Measurements from ENCODE around the gene STRADA.
A peak's percentile ranks its signal among the peaks of the same experiment; 100 is the strongest.

Gene STRADA

DNA sequence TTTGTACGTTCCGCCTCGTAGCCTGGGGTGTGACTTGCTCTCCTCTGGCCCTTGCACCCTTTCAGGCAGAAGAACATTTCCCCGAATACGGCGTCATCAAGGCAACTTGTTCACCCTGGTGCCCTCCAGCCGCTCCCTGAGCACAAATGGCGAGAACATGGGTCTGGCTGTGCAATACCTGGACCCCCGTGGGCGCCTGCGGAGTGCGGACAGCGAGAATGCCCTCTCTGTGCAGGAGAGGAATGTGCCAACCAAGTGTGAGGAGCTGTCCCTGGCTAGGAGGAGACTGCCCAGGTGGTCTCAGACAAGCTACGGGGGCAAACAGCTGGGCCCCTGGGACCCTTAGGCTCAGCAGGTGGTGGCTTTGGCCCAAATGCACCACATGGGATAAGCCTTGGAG is 52.1 kb downstream of the STRADA start:
- no peak for DNase-seq (ENCODE audit: low spot score)
- TF ChIP-seq, protein P1, sequence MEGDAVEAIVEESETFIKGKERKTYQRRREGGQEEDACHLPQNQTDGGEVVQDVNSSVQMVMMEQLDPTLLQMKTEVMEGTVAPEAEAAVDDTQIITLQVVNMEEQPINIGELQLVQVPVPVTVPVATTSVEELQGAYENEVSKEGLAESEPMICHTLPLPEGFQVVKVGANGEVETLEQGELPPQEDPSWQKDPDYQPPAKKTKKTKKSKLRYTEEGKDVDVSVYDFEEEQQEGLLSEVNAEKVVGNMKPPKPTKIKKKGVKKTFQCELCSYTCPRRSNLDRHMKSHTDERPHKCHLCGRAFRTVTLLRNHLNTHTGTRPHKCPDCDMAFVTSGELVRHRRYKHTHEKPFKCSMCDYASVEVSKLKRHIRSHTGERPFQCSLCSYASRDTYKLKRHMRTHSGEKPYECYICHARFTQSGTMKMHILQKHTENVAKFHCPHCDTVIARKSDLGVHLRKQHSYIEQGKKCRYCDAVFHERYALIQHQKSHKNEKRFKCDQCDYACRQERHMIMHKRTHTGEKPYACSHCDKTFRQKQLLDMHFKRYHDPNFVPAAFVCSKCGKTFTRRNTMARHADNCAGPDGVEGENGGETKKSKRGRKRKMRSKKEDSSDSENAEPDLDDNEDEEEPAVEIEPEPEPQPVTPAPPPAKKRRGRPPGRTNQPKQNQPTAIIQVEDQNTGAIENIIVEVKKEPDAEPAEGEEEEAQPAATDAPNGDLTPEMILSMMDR (IDR thresholded peaks at IDR 0.05; ENCODE audit: borderline replicate concordance, control extremely low read depth, extremely low read depth, insufficient read depth, missing control alignments), result no peak
- in situ Hi-C loops (cut with MboI; ENCODE audit: low sequenced_read_pairs, unreplicated experiment), result no loop called here

DNA sequence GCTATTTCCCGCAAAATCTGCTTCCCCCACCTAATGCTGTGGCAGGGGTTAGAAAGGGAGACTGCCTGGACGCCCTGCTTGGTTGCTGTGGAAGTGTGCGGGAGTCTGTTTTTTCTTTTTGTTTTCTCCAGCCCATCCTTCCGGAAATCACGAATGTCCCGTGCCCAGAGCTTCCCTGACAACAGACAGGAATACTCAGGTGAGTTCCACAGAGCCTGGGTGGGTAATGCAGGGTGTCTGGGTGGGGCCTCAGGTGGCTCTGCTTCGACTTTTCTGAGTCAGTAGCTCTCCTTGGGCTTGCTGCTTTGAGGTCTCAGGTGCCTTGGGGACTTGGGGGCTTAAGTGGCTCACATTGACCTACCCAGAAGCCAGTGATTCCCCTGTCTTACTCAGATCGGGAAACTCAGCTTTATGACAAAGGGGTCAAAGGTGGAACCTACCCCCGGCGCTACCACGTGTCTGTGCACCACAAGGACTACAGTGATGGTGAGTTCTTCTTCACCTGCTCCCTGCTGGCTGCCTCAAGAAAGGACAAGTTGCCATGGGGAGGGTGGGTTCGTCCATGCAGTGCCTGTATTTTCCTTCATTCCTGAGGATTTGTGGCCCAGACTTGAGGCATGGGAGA is 53.1 kb downstream of the STRADA start:
- DNase-seq (ENCODE audit: low spot score), result peak; percentile 49
- TF ChIP-seq, protein P1 (IDR thresholded peaks at IDR 0.05; ENCODE audit: borderline replicate concordance, control extremely low read depth, extremely low read depth, insufficient read depth, missing control alignments), result peak; percentile 10
- in situ Hi-C loops (cut with MboI; ENCODE audit: low sequenced_read_pairs, unreplicated experiment), result no loop called here

DNA sequence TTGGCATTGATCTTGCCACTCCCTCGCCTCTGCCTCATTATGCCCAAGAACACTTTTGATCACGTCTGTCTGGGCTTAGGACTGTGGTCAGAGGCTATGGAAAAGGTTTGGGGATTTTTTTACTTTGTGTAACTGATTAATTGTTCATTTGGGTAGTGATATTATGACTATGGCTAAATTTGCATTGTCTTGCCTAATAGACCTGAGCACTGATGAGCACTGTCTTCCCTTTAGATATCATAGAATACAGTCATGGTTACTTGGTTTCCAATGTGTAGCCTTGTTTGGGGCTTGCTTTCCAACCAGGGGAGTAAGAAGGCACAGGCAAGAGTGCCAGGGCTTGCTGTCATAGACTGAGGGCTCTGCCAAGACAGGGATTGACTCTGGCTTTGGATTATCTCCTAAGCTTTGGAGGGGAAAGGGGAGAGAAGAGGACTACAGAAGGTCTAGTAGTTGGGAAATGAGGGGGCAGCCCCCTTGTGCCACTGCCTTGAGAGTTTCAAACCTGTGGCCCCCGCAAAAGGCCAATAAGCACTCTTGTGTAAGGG is 55.4 kb downstream of the STRADA start:
- no peak for DNase-seq (ENCODE audit: low spot score)
- TF ChIP-seq, protein P1 (IDR thresholded peaks at IDR 0.05; ENCODE audit: borderline replicate concordance, control extremely low read depth, extremely low read depth, insufficient read depth, missing control alignments), result no peak
- in situ Hi-C loops (cut with MboI; ENCODE audit: low sequenced_read_pairs, unreplicated experiment), result no loop called here

DNA sequence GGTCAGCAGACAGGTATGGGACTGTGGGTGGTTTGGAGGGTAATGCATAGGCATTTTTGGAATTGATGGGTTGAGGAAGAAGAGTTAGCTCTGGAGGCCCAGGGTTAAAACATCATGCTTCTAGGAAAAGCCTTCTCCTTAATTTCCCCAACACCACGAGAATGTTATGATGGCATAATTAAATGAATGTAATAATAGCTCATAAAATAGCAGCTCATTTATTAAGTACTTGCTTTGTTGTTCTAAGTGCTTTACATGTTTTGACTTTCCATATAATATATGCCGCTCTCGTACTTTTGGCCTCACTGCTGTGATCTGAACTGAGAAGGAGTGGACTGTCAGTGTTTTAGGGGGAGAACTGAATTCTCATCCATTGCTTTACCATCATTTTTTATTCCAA is 56.0 kb downstream of the STRADA start:
- DNase-seq (ENCODE audit: low spot score), result no peak
- TF ChIP-seq, protein P1 (IDR thresholded peaks at IDR 0.05; ENCODE audit: borderline replicate concordance, control extremely low read depth, extremely low read depth, insufficient read depth, missing control alignments), result no peak
- in situ Hi-C loops (cut with MboI; ENCODE audit: low sequenced_read_pairs, unreplicated experiment), result no loop called here

DNA sequence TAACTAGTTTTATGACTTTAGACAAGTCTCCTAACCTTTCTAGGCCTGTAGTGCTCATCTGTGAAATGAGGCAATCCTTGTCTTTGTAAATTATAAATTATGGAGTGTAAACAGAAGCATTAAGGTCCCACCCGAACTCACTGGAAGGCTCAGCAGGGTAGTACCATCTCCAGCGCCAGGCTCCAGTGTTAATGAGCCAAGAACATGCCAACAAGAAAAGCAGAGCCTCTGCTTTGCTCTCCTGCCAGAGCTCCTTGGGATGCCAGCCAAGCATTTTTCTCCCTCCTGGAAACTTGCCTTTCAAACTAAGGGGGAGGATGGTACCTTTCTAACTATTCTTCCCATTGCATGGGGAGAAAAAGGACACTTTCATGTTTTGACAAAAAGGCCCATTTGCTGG is 56.6 kb downstream of the STRADA start:
- DNase-seq (ENCODE audit: low spot score), result no peak
- in situ Hi-C loops (cut with MboI; ENCODE audit: low sequenced_read_pairs, unreplicated experiment), result no loop called here
- TF ChIP-seq, protein P1 (IDR thresholded peaks at IDR 0.05; ENCODE audit: borderline replicate concordance, control extremely low read depth, extremely low read depth, insufficient read depth, missing control alignments), result no peak

DNA sequence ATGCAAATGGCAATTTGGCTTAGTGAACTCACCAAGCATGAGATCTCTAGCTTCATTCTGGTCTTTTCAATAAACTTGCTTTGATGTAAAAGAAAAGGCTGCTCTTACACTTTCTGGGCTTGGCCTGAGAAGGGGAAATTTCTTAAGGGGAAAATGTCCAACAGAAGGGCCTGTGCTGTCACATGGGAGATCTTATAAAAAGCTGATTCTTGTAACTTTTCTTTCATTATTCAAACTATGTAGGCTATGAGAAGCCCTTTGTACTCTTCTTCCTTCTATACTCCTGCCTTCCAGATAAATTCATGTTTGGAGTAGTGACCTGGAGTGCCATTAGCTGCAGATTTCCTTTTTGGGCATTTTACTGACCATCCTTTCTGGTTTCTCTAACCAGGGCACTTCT is 58.6 kb downstream of the STRADA start:
- DNase-seq (ENCODE audit: low spot score), result no peak
- in situ Hi-C loops (cut with MboI; ENCODE audit: low sequenced_read_pairs, unreplicated experiment), result no loop called here
- TF ChIP-seq, protein P1 (IDR thresholded peaks at IDR 0.05; ENCODE audit: borderline replicate concordance, control extremely low read depth, extremely low read depth, insufficient read depth, missing control alignments), result no peak

All from GM13976 (cell line).